ENCODE data around the gene ANXA2R.

Gene ANXA2R

DNA sequence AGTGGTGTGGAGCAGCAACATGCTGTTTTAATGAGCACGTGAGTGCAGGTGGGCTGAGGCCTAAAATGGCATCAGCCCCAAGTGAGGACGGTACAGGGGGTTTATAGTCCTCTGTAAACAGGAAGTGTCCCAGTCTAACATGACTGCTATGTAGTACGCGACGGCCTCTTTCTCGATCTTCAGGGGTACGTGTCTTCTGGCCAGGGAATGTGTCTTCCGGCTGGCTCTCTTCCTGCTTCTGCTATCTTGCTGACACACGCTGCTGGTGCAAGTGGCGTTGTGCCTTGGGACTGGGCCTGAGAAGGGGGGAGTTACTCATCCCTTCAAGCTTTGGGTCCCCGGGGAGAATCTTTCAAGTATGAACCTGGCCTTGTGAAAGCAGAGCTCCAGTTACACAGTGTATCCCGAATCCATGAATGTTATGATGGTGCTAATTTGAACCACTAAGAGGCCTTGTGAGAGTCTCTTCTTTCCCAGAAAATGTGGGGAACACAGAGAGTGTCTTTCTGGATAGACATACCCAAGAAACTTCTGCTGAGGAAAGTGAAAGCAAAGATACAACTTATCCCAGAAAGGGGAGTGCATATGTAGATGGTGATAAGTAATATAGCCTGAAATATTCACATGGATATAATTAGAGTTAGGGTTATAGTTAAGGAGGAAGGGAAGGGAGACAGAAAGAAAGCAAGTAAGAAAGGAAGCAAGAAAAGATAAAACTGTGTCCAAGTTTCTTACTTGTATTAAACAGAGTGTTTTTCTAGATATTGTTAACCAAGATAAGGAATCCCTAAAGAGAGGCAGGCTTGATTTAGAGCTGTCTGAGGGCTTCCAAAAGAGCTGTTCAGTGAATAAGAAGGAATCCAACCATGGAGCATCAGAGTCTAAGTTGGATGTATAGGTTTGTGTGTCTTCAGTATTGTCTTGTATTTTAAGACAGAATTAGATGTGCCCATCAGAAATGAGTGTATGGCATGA lies 35.5 kb upstream of the ANXA2R start (continued):
- TF ChIP-seq SNAI2 (CRISPR knock-in tag; IDR thresholded peaks at IDR 0.05) (no peak), BACH2 (CRISPR knock-in tag; IDR thresholded peaks at IDR 0.05; ENCODE audit: borderline replicate concordance) (no peak), GLIS3 (CRISPR knock-in tag; IDR thresholded peaks at IDR 0.05) (no peak), ZNF565 (CRISPR knock-in tag; conservative IDR thresholded peaks at IDR 0.05; ENCODE audit: low read depth) (no peak), ARNTL (CRISPR knock-in tag; IDR thresholded peaks at IDR 0.05; ENCODE audit: borderline replicate concordance, low read depth) (no peak), ZNF8 (CRISPR knock-in tag; IDR thresholded peaks at IDR 0.05) (no peak), CSDC2 (CRISPR knock-in tag; IDR thresholded peaks at IDR 0.05) (no peak), ESRRG (CRISPR knock-in tag; IDR thresholded peaks at IDR 0.05) (no peak)
- TF ChIP-seq, protein P1, sequence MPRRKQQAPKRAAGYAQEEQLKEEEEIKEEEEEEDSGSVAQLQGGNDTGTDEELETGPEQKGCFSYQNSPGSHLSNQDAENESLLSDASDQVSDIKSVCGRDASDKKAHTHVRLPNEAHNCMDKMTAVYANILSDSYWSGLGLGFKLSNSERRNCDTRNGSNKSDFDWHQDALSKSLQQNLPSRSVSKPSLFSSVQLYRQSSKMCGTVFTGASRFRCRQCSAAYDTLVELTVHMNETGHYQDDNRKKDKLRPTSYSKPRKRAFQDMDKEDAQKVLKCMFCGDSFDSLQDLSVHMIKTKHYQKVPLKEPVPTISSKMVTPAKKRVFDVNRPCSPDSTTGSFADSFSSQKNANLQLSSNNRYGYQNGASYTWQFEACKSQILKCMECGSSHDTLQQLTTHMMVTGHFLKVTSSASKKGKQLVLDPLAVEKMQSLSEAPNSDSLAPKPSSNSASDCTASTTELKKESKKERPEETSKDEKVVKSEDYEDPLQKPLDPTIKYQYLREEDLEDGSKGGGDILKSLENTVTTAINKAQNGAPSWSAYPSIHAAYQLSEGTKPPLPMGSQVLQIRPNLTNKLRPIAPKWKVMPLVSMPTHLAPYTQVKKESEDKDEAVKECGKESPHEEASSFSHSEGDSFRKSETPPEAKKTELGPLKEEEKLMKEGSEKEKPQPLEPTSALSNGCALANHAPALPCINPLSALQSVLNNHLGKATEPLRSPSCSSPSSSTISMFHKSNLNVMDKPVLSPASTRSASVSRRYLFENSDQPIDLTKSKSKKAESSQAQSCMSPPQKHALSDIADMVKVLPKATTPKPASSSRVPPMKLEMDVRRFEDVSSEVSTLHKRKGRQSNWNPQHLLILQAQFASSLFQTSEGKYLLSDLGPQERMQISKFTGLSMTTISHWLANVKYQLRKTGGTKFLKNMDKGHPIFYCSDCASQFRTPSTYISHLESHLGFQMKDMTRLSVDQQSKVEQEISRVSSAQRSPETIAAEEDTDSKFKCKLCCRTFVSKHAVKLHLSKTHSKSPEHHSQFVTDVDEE (CRISPR knock-in tag; IDR thresholded peaks at IDR 0.05), result no peak

DNA sequence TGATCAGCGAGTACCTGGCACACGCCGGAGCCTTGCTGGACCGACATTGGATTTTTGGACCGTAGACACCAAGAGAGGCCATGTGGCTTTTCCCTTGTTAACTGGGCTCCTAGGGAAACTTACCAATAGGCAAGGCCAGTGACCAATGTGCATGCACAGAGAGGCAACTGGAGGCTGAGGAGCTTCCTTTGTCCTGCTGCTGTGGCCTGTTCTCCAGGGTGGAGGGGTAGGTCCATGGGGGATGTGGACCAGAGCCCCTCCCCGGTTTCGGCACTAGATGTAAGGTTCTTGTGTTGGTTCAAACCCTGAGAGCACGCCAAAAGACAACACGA lies 34.8 kb upstream of the ANXA2R start:
- TF ChIP-seq, protein P2, sequence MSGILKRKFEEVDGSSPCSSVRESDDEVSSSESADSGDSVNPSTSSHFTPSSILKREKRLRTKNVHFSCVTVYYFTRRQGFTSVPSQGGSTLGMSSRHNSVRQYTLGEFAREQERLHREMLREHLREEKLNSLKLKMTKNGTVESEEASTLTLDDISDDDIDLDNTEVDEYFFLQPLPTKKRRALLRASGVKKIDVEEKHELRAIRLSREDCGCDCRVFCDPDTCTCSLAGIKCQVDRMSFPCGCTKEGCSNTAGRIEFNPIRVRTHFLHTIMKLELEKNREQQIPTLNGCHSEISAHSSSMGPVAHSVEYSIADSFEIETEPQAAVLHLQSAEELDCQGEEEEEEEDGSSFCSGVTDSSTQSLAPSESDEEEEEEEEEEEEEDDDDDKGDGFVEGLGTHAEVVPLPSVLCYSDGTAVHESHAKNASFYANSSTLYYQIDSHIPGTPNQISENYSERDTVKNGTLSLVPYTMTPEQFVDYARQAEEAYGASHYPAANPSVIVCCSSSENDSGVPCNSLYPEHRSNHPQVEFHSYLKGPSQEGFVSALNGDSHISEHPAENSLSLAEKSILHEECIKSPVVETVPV (CRISPR knock-in tag; IDR thresholded peaks at IDR 0.05), result no peak
- no peak for TF ChIP-seq ARNTL (CRISPR knock-in tag; IDR thresholded peaks at IDR 0.05; ENCODE audit: borderline replicate concordance, low read depth)
- no peak for TF ChIP-seq ISL1 (CRISPR knock-in tag; IDR thresholded peaks at IDR 0.05)
- TF ChIP-seq ZFP30 (CRISPR knock-in tag; IDR thresholded peaks at IDR 0.05), result no peak
- no peak for TF ChIP-seq PPARA (CRISPR knock-in tag; IDR thresholded peaks at IDR 0.05; ENCODE audit: borderline replicate concordance)
- no peak for TF ChIP-seq OSR1 (CRISPR knock-in tag; IDR thresholded peaks at IDR 0.05)
- TF ChIP-seq, protein P1 (CRISPR knock-in tag; IDR thresholded peaks at IDR 0.05), result no peak
- TF ChIP-seq ZFP3 (CRISPR knock-in tag; IDR thresholded peaks at IDR 0.05), result no peak
- TF ChIP-seq, protein P3, sequence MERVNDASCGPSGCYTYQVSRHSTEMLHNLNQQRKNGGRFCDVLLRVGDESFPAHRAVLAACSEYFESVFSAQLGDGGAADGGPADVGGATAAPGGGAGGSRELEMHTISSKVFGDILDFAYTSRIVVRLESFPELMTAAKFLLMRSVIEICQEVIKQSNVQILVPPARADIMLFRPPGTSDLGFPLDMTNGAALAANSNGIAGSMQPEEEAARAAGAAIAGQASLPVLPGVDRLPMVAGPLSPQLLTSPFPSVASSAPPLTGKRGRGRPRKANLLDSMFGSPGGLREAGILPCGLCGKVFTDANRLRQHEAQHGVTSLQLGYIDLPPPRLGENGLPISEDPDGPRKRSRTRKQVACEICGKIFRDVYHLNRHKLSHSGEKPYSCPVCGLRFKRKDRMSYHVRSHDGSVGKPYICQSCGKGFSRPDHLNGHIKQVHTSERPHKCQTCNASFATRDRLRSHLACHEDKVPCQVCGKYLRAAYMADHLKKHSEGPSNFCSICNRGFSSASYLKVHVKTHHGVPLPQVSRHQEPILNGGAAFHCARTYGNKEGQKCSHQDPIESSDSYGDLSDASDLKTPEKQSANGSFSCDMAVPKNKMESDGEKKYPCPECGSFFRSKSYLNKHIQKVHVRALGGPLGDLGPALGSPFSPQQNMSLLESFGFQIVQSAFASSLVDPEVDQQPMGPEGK (CRISPR knock-in tag; IDR thresholded peaks at IDR 0.05; ENCODE audit: borderline replicate concordance), result no peak
- no peak for TF ChIP-seq TOX (CRISPR knock-in tag; IDR thresholded peaks at IDR 0.05; ENCODE audit: borderline replicate concordance)
- TF ChIP-seq SNAI2 (CRISPR knock-in tag; IDR thresholded peaks at IDR 0.05), result no peak
- no peak for TF ChIP-seq ESRRG (CRISPR knock-in tag; IDR thresholded peaks at IDR 0.05)
- no peak for TF ChIP-seq BACH2 (CRISPR knock-in tag; IDR thresholded peaks at IDR 0.05; ENCODE audit: borderline replicate concordance)
- TF ChIP-seq ZC3H10 (CRISPR knock-in tag; IDR thresholded peaks at IDR 0.05), result no peak
- no peak for TF ChIP-seq ZNF565 (CRISPR knock-in tag; conservative IDR thresholded peaks at IDR 0.05; ENCODE audit: low read depth)
- no peak for TF ChIP-seq RARB (CRISPR knock-in tag; IDR thresholded peaks at IDR 0.05)
- TF ChIP-seq ZNF8 (CRISPR knock-in tag; IDR thresholded peaks at IDR 0.05), result no peak
- TF ChIP-seq, protein P4, sequence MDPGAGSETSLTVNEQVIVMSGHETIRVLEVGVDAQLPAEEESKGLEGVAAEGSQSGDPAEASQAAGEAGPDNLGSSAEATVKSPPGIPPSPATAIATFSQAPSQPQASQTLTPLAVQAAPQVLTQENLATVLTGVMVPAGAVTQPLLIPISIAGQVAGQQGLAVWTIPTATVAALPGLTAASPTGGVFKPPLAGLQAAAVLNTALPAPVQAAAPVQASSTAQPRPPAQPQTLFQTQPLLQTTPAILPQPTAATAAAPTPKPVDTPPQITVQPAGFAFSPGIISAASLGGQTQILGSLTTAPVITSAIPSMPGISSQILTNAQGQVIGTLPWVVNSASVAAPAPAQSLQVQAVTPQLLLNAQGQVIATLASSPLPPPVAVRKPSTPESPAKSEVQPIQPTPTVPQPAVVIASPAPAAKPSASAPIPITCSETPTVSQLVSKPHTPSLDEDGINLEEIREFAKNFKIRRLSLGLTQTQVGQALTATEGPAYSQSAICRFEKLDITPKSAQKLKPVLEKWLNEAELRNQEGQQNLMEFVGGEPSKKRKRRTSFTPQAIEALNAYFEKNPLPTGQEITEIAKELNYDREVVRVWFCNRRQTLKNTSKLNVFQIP (CRISPR knock-in tag; IDR thresholded peaks at IDR 0.05; ENCODE audit: borderline replicate concordance, low read depth), result no peak
- TF ChIP-seq, protein P5, sequence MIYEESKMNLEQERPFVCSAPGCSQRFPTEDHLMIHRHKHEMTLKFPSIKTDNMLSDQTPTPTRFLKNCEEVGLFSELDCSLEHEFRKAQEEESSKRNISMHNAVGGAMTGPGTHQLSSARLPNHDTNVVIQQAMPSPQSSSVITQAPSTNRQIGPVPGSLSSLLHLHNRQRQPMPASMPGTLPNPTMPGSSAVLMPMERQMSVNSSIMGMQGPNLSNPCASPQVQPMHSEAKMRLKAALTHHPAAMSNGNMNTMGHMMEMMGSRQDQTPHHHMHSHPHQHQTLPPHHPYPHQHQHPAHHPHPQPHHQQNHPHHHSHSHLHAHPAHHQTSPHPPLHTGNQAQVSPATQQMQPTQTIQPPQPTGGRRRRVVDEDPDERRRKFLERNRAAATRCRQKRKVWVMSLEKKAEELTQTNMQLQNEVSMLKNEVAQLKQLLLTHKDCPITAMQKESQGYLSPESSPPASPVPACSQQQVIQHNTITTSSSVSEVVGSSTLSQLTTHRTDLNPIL (CRISPR knock-in tag; IDR thresholded peaks at IDR 0.05; ENCODE audit: low read depth), result no peak
- TF ChIP-seq CSDC2 (CRISPR knock-in tag; IDR thresholded peaks at IDR 0.05), result no peak
- ATAC-seq, result no peak
